Measurements from ENCODE around the gene TGDS. TPM values are rescaled to one million over a fixed set of nuclear protein-coding genes. Genes with fewer than 3 reads are reported as not detected.

Gene TGDS
- total and polyA plus RNA-seq, 7 donors: 5.5 to 13.2 (median 10.9) TPM

GRCh38 chr13:94598281-94598680 is 2.3 kb upstream of the TGDS start:
- no peaks in the 10 kb centered on the region for H3K9me3 ChIP-seq
- intact Hi-C loops (cut with DNase I): no loop called here
- 97 to 98% methylated on average over 3 of the region's 3 CpGs for WGBS, 2 donors
- H3K36me3 ChIP-seq: no peaks in the 10 kb centered on the region
- H3K4me1 ChIP-seq: peaks cover 0 to 34% (median 23%) of the 10 kb centered on the region in 4 donors
- H3K27ac ChIP-seq: no peak overlapping the region
- TF ChIP-seq POLR2AphosphoS5 (IDR thresholded peaks at IDR 0.05) (no peak), CTCF (IDR thresholded peaks at IDR 0.05) (no peak), EP300 (IDR thresholded peaks at IDR 0.05) (no peak), POLR2A (IDR thresholded peaks at IDR 0.05) (no peak)
- H3K27me3 ChIP-seq: no peaks in the 10 kb centered on the region
- H3K4me3 ChIP-seq: no peak overlapping the region
- DNase-seq: no peak

- DNase-seq: peak; percentile 65
- no peak for TF ChIP-seq EP300 (IDR thresholded peaks at IDR 0.05)
- TF ChIP-seq POLR2AphosphoS5 (IDR thresholded peaks at IDR 0.05): no peak
- TF ChIP-seq CTCF (IDR thresholded peaks at IDR 0.05): no peak
- no peak for TF ChIP-seq POLR2A (IDR thresholded peaks at IDR 0.05)
- Histone ChIP-seq H3K4me3 (peak overlapping the region; percentile 67 to 89 (median 80)), H3K9me3 (no peaks in the 10 kb centered on the region), H3K27ac (peak overlapping the region; percentile 78 to 84 (median 80)), H3K36me3 (peaks cover 0 to 16% (median 7%) of the 10 kb centered on the region in 4 donors), H3K27me3 (no peaks in the 10 kb centered on the region), H3K4me1 (peaks cover 0 to 27% (median 17%) of the 10 kb centered on the region in 4 donors)
- 48 to 71% methylated on average over 20 of the region's 20 CpGs for WGBS, 2 donors
- intact Hi-C loops (cut with DNase I): no loop called here
These were observed 621 bp upstream of the TGDS start for GRCh38 chr13:94596575-94596971.

GRCh38 chr13:94595001-94595949 is 677 bp downstream of the TGDS start:
- no peaks in the 10 kb centered on the region for H3K9me3 ChIP-seq
- H3K4me3 ChIP-seq: peak overlapping the region; percentile 67 to 89 (median 80)
- H3K27me3 ChIP-seq: no peaks in the 10 kb centered on the region
- intact Hi-C loops (cut with DNase I): no loop called here
- 6 to 9% methylated on average over 16 of the region's 16 CpGs for WGBS, 2 donors
- no peak for DNase-seq
- H3K36me3 ChIP-seq: peaks cover 0 to 29% (median 11%) of the 10 kb centered on the region in 4 donors
- peak overlapping the region; percentile 78 to 84 (median 80) for H3K27ac ChIP-seq
- H3K4me1 ChIP-seq: peaks cover 0 to 27% (median 17%) of the 10 kb centered on the region in 4 donors
- TF ChIP-seq EP300 (IDR thresholded peaks at IDR 0.05) (no peak), POLR2A (IDR thresholded peaks at IDR 0.05) (no peak), POLR2AphosphoS5 (IDR thresholded peaks at IDR 0.05) (no peak)

- Histone ChIP-seq H3K27ac (no peak overlapping the region), H3K36me3 (peaks cover 0 to 52% (median 11%) of the 10 kb centered on the region in 4 donors), H3K4me3 (no peak overlapping the region), H3K9me3 (no peaks in the 10 kb centered on the region), H3K4me1 (peaks cover 0 to 22% (median 14%) of the 10 kb centered on the region in 4 donors), H3K27me3 (no peaks in the 10 kb centered on the region)
- WGBS, 2 donors: 91 to 94% methylated on average over 3 of the region's 3 CpGs
- intact Hi-C loops (cut with DNase I): no loop called here
- TF ChIP-seq POLR2A (IDR thresholded peaks at IDR 0.05): no peak
- no peak for TF ChIP-seq EP300 (IDR thresholded peaks at IDR 0.05)
- TF ChIP-seq POLR2AphosphoS5 (IDR thresholded peaks at IDR 0.05): no peak
- no peak for DNase-seq
These were observed 5.2 kb downstream of the TGDS start for GRCh38 chr13:94590744-94591143.

GRCh38 chr13:94588541-94588940 is 7.4 kb downstream of the TGDS start:
- WGBS, 2 donors: 92 to 97% methylated on average over 4 of the region's 4 CpGs
- peaks cover 0 to 70% (median 12%) of the 10 kb centered on the region in 4 donors for H3K36me3 ChIP-seq
- TF ChIP-seq EP300 (IDR thresholded peaks at IDR 0.05) (no peak), POLR2AphosphoS5 (IDR thresholded peaks at IDR 0.05) (no peak), CTCF (IDR thresholded peaks at IDR 0.05) (no peak), POLR2A (IDR thresholded peaks at IDR 0.05) (no peak)
- intact Hi-C loops (cut with DNase I): no loop called here
- H3K4me1 ChIP-seq: peaks cover 0 to 5% (median 0%) of the 10 kb centered on the region in 4 donors
- DNase-seq: no peak
- no peaks in the 10 kb centered on the region for H3K9me3 ChIP-seq
- no peak overlapping the region for H3K4me3 ChIP-seq
- no peak overlapping the region for H3K27ac ChIP-seq
- no peaks in the 10 kb centered on the region for H3K27me3 ChIP-seq
